Neural crest cell (in vitro differentiated cells): ENCODE results near the gene ACAN. TPM values are rescaled to one million over a fixed set of nuclear protein-coding genes. Genes with fewer than 3 reads are reported as not detected.
A peak's percentile ranks its signal among the peaks of the same experiment; 100 is the strongest.

Source experiments
- DNase-seq: peaks from one replicate; pipeline ENCODE4 v3.0.0; 2021; ENCODE audit warnings: low read depth, mixed read lengths, low spot score
- H3K27ac Mint-ChIP-seq: one replicate; pipeline ENCODE4 v1.8.0; 2021; ENCODE audit warnings: mild to moderate bottlenecking, mixed read lengths; ENCODE audit not compliant: unreplicated experiment
- H3K27me3 Mint-ChIP-seq: 2 replicates; pipeline ENCODE4 v1.8.0; 2021; ENCODE audit warnings: low read depth, mild to moderate bottlenecking, mixed read lengths
- H3K36me3 Mint-ChIP-seq: 2 replicates; pipeline ENCODE4 v1.8.0; 2021; ENCODE audit warnings: low read depth, mild to moderate bottlenecking, mixed read lengths
- H3K4me1 Mint-ChIP-seq: 2 replicates; pipeline ENCODE4 v1.8.0; 2021; ENCODE audit warnings: mixed read lengths
- H3K4me3 Mint-ChIP-seq: one replicate; pipeline ENCODE4 v1.8.0; 2021; ENCODE audit warnings: mild to moderate bottlenecking, mixed read lengths
- H3K9me3 Mint-ChIP-seq: 2 replicates; pipeline ENCODE4 v1.8.0; 2021; ENCODE audit warnings: mixed read lengths
- CTCF ChIP-seq: fragments of 200-600 bp; sonication (generic); conservative IDR thresholded peaks from 2 replicates; pipeline ENCODE4 v1.5.0; 2021; ENCODE audit warnings: antibody characterized with exemption, mild to moderate bottlenecking
- total RNA-seq: library from RNA; stranded (reverse); gene quantifications from 2 replicates; pipeline ENCODE4 v1.2.1, GENCODE V29; 2021

Gene ACAN
- total RNA-seq, 1 donor from 2014 or later = 0.54 TPM

- no peak for TF ChIP-seq CTCF
- H3K4me3 Mint-ChIP-seq = peak overlapping the region; percentile 53
Measured at GRCh38 chr15:88800738-88801137, 2.5 kb upstream of the ACAN start.

GRCh38 chr15:88802250-88802990 lies 816 bp upstream of the ACAN start:
- no peak for DNase-seq
- Mint-ChIP-seq H3K9me3 (no peaks in the 10 kb centered on the region), H3K27me3 (peaks cover 87% of the 10 kb centered on the region), H3K4me1 (peaks cover 5% of the 10 kb centered on the region), H3K36me3 (no peaks in the 10 kb centered on the region), H3K27ac (no peak overlapping the region), H3K4me3 (peak overlapping the region; percentile 98)
- no peak for TF ChIP-seq CTCF

More at GRCh38 chr15:88800738-88801137, 2.5 kb upstream of the ACAN start:
- DNase-seq = no peak
- Mint-ChIP-seq H3K36me3 (no peaks in the 10 kb centered on the region), H3K27ac (no peak overlapping the region), H3K27me3 (peaks cover 86% of the 10 kb centered on the region), H3K9me3 (no peaks in the 10 kb centered on the region), H3K4me1 (peaks cover 5% of the 10 kb centered on the region)

DNA sequence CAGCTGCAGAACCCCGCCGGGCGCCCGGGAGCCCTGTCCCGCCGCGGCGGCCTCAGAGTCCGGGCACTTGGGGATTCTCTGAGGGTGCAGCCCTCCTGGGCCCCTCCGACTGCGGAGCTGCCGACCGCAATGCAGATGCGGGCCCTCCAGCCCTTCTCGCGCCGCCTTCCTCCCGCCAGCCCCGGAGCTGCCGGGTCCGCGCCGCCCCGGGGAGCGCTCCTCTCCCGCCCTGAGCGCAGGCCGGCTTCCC lies 320 bp upstream of the ACAN start:
- Mint-ChIP-seq H3K4me1 (peaks cover 5% of the 10 kb centered on the region), H3K36me3 (no peaks in the 10 kb centered on the region), H3K27ac (no peak overlapping the region), H3K27me3 (peaks cover 83% of the 10 kb centered on the region), H3K9me3 (no peaks in the 10 kb centered on the region), H3K4me3 (peak overlapping the region; percentile 98)
- DNase-seq = peak; percentile 2
- no peak for TF ChIP-seq CTCF

DNA sequence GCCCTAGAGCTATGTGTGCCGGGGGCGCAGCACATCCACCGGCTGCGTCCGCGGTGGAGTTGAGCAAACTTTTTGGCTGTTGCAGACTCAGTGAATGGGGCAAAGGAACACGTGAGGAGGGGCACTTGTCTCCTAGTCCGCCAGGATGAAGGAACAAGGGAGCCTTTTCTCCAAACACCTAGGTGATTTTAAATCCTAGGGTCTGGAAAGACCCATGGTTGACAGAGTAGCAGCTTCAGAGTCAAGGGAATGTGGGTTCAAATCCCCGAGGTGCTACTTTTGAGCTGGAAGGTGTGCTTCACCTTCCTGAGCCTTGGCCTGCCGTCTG lies 648 bp downstream of the ACAN start:
- Mint-ChIP-seq H3K4me1 (peaks cover 5% of the 10 kb centered on the region), H3K36me3 (no peaks in the 10 kb centered on the region), H3K27ac (no peak overlapping the region), H3K9me3 (no peaks in the 10 kb centered on the region), H3K27me3 (peaks cover 74% of the 10 kb centered on the region), H3K4me3 (peak overlapping the region; percentile 56)
- no peak for DNase-seq
- TF ChIP-seq CTCF = no peak

GRCh38 chr15:88804257-88804656 lies 1.0 kb downstream of the ACAN start:
- H3K27ac Mint-ChIP-seq = no peak overlapping the region
- H3K27me3 Mint-ChIP-seq = peaks cover 70% of the 10 kb centered on the region
- H3K9me3 Mint-ChIP-seq = no peaks in the 10 kb centered on the region
- DNase-seq = no peak
- no peaks in the 10 kb centered on the region for H3K36me3 Mint-ChIP-seq
- H3K4me3 Mint-ChIP-seq = peak overlapping the region; percentile 56
- no peak for TF ChIP-seq CTCF
- H3K4me1 Mint-ChIP-seq = peaks cover 5% of the 10 kb centered on the region
